GM18909 (cell line): ENCODE measurements around the gene SMYD3.

Source experiments
- ATAC-seq: cut with Tn5 transposase; IDR thresholded peaks from one replicate; pipeline ENCODE4 v1.9.1; 2021; ENCODE audit warnings: mild to moderate bottlenecking; ENCODE audit not compliant: unreplicated experiment, poor library complexity

The SMYD3 gene

DNA sequence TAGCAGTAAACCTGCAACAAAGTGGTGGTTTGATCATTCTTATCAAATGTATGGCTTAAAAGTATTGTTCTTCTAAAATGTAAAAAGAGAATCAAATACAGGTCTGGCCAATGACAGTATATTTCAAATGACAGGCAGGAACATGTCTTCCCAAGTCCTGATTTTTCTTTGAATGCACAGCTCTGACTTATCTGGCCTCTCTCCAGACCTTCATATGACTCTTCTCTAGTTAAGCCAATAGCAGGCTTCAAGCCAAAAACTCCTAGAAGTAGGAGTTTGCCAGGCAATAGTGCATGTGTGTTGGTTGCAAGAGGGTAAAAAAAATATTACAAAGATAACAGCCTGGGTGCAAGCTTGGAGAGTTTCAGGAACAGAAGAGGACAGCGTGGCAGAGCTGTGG, 345.5 kb downstream of the SMYD3 start:
- ATAC-seq: no peak

DNA sequence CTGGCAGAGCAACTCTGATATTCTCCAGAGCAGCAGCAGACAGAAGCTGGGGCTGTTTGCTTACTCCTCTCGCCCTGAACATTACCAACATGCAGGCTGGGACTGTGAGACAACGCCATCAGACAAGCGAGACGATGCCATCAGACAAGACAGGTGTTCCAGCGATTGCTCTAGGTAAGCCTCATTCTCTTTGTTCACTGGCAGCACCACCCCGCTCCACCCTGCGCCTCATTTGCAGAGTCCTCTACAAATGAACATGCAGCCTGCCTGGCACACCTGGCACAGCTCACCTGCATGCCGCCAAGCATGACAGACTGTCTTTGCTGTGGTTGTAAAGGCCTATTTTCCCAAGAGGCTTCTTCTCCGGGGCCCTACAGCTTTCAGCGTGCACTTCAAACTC, 346.2 kb downstream of the SMYD3 start:
- ATAC-seq: no peak

GRCh38 chr1:246160374-246160773, 346.7 kb downstream of the SMYD3 start:
- no peak for ATAC-seq

DNA sequence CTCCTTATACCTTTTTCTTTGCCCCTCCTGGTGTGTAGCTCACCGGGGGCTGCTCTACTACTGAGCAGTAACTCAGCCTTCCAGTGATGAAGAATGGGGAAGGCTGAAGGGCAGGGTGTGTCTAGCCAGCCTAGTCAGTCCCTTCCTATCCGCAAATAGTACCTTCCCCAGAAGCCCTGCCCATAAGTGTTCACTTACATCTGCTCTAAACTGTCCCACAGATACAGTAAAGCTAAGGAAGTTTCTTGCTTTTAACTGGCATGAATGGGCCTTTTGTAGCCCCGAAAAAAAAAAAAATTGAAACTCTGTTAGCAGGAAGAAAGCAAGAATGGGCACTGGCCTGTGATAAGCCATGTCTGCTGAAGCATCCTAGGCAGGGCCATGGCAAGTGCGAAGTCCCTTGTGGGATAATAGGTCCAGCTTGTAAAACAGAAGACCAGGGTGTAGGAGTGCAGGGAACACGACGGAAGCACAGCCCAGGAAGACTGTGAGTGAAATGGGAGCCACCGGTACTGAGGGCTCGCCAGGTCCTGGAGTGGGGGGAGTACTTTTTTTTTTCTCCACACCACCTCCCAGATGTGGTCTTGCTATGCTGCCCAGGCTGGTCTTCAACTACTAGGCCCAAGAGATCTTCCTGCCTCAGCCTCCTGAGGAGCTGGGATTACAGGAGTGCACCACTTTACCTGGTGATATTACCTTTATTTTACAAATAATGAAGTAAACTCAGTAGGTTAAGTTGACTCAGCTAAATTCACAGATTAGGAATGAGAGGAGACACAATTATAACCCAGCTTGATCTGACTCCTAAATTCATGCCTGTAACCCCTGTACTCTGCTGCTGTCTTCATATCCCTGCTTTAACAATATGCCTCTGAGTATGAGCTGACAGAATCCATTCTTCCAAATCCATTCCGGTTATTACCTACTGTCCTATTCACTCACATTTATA, 347.5 kb downstream of the SMYD3 start:
- ATAC-seq: no peak

- ATAC-seq: no peak
These were observed 348.9 kb downstream of the SMYD3 start for GRCh38 chr1:246158131-246158530.

GRCh38 chr1:246157516-246157915, 349.6 kb downstream of the SMYD3 start:
- no peak for ATAC-seq

DNA sequence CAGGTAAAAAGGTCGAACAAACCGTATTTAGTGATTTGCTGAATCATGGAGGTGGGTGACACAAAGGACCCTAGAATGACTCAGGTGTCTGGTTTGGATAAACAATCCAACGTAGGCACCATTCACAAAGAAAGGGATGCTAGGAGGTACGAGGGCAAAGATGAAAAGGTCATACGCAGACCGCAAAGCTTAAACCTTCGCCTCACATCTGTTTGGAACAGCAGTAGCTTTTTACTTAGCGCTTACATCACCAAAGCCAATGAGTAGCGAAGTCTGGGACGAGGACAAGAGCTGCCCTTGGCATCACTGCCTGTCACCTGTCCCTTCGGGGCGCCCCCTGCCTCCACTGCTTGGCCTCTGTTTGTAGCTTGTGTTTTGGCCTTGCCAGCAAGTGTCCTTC, 350.2 kb downstream of the SMYD3 start:
- ATAC-seq: no peak

DNA sequence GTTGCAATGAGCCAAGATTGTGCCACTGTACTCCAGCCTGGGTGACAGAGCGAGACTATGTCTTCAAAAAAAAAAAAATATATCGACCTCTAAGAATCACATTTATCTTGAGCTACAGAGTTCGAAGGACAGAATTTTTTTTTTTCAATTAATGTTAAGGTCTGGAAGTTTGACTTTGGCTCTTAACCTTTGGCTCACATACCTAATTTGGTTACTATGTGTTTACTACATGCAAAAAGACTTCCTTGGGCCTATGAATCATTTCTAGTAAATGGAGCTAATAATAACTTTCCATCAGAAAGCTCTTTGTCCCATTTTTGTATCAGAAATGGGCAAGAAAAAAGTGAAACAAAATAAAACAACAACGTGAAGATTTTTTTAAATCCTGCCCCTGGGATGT, 351.2 kb downstream of the SMYD3 start:
- no peak for ATAC-seq

- no peak for ATAC-seq
These were observed 353.3 kb downstream of the SMYD3 start for GRCh38 chr1:246153796-246154212.

DNA sequence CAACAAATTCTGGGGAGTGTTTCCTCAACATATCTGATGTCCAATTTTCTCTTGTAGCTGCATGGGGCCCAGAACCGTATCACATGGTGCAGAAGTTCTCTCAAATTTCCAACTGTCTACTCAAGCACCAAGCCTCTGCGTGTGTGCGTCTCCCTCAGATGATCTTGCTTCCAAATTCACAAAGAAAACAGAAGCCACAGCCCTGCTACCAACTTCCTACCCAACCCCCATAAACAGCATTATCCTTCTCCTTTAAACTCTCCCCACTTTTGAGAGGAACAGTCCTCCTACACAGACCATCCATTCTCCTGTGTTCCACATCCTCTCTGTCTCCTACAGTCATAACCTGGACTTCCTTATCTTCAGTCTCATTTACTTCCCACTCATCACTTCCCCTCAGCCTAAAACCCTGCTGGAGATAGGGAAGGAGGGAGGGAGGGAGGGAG, 354.1 kb downstream of the SMYD3 start:
- no peak for ATAC-seq

GRCh38 chr1:246151796-246152434, 355.2 kb downstream of the SMYD3 start:
- no peak for ATAC-seq

GRCh38 chr1:246149543-246149942, 357.5 kb downstream of the SMYD3 start:
- ATAC-seq: no peak

GRCh38 chr1:246147524-246148461, 359.3 kb downstream of the SMYD3 start:
- ATAC-seq: no peak

DNA sequence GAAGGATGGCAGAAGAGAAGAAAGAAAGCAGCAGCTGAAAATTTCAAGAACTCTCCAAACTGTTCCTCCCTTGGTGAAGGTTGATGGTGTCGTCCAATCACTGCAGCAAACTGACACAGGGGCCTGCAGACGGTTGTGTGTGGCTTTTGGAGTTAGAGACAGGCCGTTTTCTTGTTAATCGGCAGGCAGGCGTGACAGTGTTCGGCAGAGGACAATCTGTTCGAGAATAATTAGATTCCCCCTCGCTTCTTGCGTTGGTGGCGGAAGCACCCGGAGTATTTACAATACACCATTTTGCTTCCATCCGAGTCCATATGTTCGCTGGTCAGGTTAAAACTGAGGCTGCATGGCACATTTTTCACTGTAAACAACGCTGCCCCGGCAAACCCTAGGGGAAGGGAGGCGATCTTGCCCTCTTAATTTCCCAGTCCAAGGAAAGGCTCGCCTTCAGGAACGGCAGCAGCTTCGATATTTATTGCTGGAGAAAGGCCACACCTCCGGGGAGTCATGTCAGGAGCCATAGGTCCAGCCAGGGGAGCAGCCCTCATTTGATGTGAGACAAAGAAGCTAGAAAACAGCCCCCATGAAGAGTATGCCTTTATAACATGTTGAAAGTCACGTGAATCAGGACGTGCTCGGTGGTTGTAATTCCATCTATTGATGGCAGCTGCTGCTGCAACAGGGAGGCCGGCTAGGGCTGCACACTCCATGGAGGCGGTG, 360.1 kb downstream of the SMYD3 start:
- no peak for ATAC-seq

- no peak for ATAC-seq
These were observed 361.2 kb downstream of the SMYD3 start for GRCh38 chr1:246145900-246146299.

DNA sequence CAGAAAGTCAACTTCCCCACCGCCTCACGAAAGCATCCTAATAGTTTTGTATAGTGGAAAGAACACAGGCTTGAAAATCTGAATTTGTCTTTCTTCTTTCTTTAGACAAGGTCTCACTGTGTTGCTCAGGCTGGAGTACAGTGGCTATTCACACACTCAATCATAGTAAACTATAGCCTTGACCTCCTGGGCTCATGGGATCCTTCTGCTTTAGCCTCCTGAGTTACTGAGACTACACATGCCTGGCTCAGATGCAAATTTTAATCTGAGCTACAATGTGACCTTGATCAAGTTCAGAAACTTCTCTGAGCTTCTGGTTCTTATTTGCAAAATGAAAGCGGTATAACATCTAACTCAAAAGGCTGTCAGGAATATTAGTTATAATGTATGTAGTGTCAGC, 362.1 kb downstream of the SMYD3 start:
- ATAC-seq: no peak

DNA sequence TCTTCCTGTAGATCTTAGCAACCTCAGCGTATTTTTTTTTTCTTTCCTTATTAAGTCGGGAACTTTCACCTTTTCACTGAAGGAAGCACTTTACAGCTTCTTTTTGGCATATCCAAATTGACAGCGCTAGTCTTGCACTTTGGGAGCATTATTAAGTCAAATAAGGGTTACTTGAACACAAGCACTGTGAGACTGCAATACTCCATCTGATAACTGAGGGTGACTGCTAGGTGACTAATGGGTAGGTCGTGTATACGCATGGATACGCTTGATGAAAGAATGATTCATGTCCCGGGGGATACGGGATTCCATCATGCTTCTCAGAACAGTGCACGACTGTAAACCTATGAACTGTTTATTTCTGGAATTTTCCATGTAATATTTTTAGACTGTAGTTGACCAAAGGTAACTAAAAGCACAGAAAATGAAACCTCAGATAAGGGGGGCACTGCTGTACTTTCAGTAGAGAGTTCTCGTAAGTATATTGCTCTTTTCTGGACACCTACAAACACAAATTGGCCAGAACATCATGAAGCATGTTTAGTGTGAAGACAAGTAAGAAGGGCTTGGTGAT, 364.7 kb downstream of the SMYD3 start:
- no peak for ATAC-seq

GRCh38 chr1:246141306-246141705, 365.8 kb downstream of the SMYD3 start:
- ATAC-seq: no peak

- ATAC-seq: no peak
These were observed 367.3 kb downstream of the SMYD3 start for GRCh38 chr1:246139745-246140182.
